BE2C (cell line): ENCODE measurements around the gene TMEM179B.
A peak's percentile ranks its signal among the peaks of the same experiment; 100 is the strongest.

ENCODE experiments used
- DNase-seq: peaks from one replicate; pipeline ENCODE4 v3.0.0-alpha.2; 2020
- H3K27me3 ChIP-seq: fragments of 250-450 bp; sonication (Bioruptor Pico); 2 replicates; pipeline ENCODE4 v1.5.1; 2020; ENCODE audit warnings: mild to moderate bottlenecking
- H3K36me3 ChIP-seq: fragments of 250-450 bp; sonication (Bioruptor Pico); 2 replicates; pipeline ENCODE4 v1.5.1; 2020; ENCODE audit warnings: mild to moderate bottlenecking
- H3K4me1 ChIP-seq: fragments of 250-450 bp; sonication (Bioruptor Pico); 2 replicates; pipeline ENCODE4 v1.5.1; 2020
- H3K4me3 ChIP-seq: 2 replicates; pipeline ENCODE4 v1.5.1; 2011; ENCODE audit warnings: low read depth, low read length
- H3K9me3 ChIP-seq: fragments of 250-450 bp; sonication (Bioruptor Pico); 2 replicates; pipeline ENCODE4 v1.5.1; 2020
- TF ChIP-seq, protein P1 (sequence below): IDR thresholded peaks from 2 replicates; pipeline ENCODE4 v1.5.1; 2012; ENCODE audit warnings: mild to moderate bottlenecking, low read depth, low read length

TMEM179B gene

DNA sequence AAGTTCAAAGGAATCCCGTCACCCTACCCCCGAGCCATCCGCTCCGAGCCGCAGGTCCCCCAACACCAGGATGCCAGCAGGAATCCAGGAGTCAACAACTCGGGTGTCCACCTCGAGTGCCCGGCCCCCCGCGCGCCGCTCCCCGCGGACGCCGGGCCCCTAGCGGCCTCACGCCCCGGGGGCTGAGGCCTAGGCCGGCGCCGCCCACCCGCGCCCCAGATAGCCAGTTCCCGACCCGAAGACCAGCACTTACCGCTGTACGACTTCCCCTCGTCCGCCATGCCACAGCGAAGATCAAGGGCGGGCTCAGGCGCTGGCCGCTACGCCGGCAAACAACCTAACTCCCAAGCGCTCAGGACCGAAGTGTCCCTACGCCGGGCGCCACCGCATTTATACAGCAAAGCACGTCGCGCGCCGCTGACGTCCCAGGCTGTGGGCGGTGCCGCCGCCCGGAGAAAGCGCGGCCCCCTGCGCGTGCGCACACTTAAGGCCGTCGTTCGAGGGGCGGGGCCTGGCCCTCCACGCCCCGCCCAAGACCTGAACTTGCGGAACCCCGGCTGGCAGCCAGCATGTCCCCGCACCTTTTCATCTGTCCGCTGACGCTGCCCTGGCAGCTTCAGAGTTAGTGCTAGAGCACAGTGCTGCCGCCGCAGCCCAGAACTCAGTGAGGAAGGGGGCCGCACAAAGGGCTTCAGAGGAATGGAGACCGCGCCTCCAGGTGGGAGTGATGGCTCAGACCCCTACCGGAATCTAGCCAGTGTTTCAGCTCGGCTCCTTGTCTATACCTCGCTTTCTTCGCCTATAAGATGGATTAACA, 18.1 kb downstream of the TMEM179B start, which contains the start of gene NXF1:
Gene NXF1, minus strand, starts transcription at position 365 of the 817 bp plus-strand sequence. Its CDS starts 84 bp downstream, at position 281.
- Histone ChIP-seq H3K36me3 (peaks cover 4% of the 10 kb centered on the region), H3K4me3 (peak within 1 kb of the TSS; percentile 78), H3K9me3 (no peaks in the 10 kb centered on the region), H3K4me1 (no peaks in the 10 kb centered on the region), H3K27me3 (no peaks in the 10 kb centered on the region)
- TF ChIP-seq, protein P1, sequence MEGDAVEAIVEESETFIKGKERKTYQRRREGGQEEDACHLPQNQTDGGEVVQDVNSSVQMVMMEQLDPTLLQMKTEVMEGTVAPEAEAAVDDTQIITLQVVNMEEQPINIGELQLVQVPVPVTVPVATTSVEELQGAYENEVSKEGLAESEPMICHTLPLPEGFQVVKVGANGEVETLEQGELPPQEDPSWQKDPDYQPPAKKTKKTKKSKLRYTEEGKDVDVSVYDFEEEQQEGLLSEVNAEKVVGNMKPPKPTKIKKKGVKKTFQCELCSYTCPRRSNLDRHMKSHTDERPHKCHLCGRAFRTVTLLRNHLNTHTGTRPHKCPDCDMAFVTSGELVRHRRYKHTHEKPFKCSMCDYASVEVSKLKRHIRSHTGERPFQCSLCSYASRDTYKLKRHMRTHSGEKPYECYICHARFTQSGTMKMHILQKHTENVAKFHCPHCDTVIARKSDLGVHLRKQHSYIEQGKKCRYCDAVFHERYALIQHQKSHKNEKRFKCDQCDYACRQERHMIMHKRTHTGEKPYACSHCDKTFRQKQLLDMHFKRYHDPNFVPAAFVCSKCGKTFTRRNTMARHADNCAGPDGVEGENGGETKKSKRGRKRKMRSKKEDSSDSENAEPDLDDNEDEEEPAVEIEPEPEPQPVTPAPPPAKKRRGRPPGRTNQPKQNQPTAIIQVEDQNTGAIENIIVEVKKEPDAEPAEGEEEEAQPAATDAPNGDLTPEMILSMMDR = peak; percentile 15
- DNase-seq = peak; percentile 88

DNA sequence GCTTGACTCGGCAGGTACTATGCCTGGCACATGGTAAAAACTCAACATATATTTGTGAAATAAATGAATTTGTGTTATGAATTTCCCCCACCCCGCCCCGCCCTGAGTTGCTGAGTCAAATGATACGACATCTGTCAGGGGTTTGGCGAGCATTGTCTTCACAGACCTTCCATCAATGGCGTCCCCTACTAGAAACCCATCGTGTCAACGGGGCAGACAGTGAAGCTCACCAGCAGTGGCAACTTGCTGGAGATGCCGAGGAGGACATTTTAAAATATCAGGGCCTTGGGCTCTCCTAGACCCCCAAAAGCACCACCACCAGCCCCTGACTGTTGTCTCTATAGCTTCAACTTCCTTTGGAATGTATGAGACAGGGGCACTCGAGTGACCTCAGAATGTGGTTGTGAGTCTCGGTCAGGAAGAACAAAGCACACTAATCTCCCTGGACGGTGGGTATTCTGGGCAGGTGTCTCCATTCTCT, 18.8 kb downstream of the TMEM179B start:
- Histone ChIP-seq H3K27me3 (no peaks in the 10 kb centered on the region), H3K4me3 (peak overlapping the region; percentile 69), H3K36me3 (peaks cover 3% of the 10 kb centered on the region), H3K9me3 (no peaks in the 10 kb centered on the region), H3K4me1 (no peaks in the 10 kb centered on the region)
- no peak for DNase-seq
- TF ChIP-seq, protein P1 = no peak

DNA sequence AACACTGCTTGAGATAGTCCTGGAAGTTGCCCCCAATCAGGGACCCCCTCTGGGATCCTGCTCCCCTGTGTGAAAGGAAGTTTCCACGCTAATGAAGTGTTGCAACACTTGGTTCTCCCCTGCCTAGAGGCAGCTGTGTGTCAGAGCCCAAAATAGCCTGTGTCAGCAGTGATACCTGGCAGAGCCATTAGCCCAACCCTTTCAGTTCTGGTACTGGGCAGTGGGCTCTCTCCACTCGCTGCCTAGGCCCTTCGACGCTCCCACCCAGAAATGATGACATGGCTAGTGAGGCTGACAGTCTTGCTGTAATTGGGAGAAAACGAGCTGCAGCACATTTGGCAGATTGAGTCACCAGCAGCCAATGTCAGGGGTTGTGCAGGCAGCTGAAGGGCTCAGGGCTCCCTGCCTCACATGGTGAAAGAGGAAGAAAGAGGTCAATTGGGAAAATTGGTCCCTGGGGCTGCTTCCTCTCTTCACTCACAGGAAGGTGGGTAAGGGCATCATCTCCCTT, 19.5 kb downstream of the TMEM179B start:
- H3K27me3 ChIP-seq = no peaks in the 10 kb centered on the region
- H3K4me1 ChIP-seq = no peaks in the 10 kb centered on the region
- H3K4me3 ChIP-seq = no peak overlapping the region
- no peaks in the 10 kb centered on the region; the same call in 1 of the 2 replicates for H3K36me3 ChIP-seq
- TF ChIP-seq, protein P1 = no peak
- H3K9me3 ChIP-seq = no peaks in the 10 kb centered on the region
- DNase-seq = no peak

DNA sequence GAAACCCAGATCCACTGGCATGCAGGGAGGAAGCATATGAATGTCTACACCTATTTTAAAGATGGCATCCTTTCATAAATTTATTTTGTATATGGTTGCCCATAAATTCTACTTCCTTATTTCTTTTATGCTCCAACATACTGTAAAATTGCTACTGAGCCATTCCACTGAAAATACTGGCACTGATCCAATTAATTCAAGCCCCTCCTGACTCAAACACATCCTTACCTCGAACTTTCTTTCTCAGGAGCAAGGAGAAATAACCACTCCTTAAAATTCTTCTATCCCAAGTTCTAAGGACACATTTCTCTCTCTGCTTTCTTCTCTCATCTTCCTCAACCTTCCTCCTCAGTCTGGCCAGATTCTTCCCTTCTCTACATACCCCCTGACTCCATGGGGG, 23.5 kb downstream of the TMEM179B start:
- H3K36me3 ChIP-seq = no peaks in the 10 kb centered on the region
- TF ChIP-seq, protein P1 = no peak
- no peaks in the 10 kb centered on the region for H3K27me3 ChIP-seq
- H3K9me3 ChIP-seq = no peaks in the 10 kb centered on the region
- no peaks in the 10 kb centered on the region for H3K4me1 ChIP-seq
- DNase-seq = no peak
- H3K4me3 ChIP-seq = no peak overlapping the region

DNA sequence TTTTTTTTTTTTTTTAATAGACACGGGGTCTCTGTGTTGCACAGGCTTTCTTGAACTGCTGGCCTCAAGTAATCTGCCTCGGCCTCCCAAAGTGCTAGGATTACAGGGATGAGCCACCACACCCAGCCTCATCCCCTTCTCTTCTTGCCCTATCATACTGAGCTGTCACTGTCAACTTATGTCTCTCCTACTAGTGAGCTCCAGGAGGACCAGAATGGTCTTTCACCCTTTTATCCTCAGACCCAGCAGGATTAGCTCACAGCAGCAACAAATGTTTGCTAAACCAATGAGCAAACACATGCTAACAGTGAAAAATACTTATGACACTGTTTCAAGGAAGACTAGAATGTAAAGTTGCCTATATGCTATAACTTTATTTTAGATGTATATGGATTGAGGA, 24.5 kb downstream of the TMEM179B start:
- Histone ChIP-seq H3K36me3 (no peaks in the 10 kb centered on the region), H3K9me3 (no peaks in the 10 kb centered on the region), H3K4me3 (no peak overlapping the region), H3K27me3 (no peaks in the 10 kb centered on the region), H3K4me1 (no peaks in the 10 kb centered on the region)
- no peak for DNase-seq
- TF ChIP-seq, protein P1 = no peak

DNA sequence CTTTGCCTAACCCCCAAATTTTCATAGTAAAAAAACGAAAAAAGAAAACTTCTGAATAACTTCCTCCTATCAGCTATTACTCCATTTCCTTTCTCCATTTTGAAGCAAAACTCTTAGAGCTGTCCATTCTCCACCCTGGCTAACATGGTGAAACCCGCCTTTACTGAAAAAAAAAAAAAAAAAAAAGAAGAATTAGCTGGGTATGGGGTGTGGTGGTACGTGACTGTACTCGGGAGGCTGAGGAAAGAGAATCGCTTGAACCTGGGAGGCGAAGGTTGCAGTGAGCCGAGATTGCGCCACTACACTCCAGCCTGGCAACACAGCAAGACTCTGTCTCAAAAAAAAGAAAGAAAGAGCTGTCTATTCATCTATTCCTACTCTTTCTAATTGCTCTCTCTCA, 29.4 kb downstream of the TMEM179B start:
- DNase-seq = no peak
- H3K4me1 ChIP-seq = no peaks in the 10 kb centered on the region
- no peaks in the 10 kb centered on the region for H3K36me3 ChIP-seq
- no peak overlapping the region for H3K4me3 ChIP-seq
- TF ChIP-seq, protein P1 = no peak
- H3K9me3 ChIP-seq = no peaks in the 10 kb centered on the region
- no peaks in the 10 kb centered on the region for H3K27me3 ChIP-seq
